Posterior vena cava (tissue), 2 donors: ENCODE results near the gene ANKRD33. TPM values are rescaled to one million over a fixed set of nuclear protein-coding genes. Genes with fewer than 3 reads are reported as not detected.
A peak's percentile ranks its signal among the peaks of the same experiment; 100 is the strongest.
"Not testable (repeated sequence)": the region's sequence is repeated elsewhere in the genome, so short reads cannot be mapped to it uniquely, and the experiment has no call there.

Source experiments
- DNase-seq: peaks from one replicate; pipeline ENCODE4 v3.0.0-alpha.2; 2020; ENCODE audit warnings: low spot score
- intact Hi-C, 2 donors: fragments of 100-400 bp; cut with DNase I; formaldehyde crosslinking; loops; one replicate each; pipeline versions ENCODE4 v1.14.1 to v1.14.2; 2022 to 2023
- total RNA-seq, 2 donors: library from RNA; stranded (reverse); fragmentation: NEBNext Ultra II Directional; extraction: Animal tissue kit (Norgen Biotek cat#: 25700); gene quantifications; one replicate each; pipeline ENCODE4 v1.2.1, GENCODE V29; 2021
- donor health status: DM: yes; HTN: yes; CAD: no.
- donor health status: DM: yes; HTN: yes; CAD: no.

ANKRD33 gene
- total RNA-seq, 2 donors from 2014 or later, result not detected

- peak; percentile 60 for DNase-seq
- intact Hi-C loops, result no loop called here
These were observed 15.8 kb upstream of the ANKRD33 start for GRCh38 chr12:51871918-51872688.

GRCh38 chr12:51872689-51872981, 15.3 kb upstream of the ANKRD33 start:
- intact Hi-C loops, result no loop called here
- DNase-seq, result no peak

DNA sequence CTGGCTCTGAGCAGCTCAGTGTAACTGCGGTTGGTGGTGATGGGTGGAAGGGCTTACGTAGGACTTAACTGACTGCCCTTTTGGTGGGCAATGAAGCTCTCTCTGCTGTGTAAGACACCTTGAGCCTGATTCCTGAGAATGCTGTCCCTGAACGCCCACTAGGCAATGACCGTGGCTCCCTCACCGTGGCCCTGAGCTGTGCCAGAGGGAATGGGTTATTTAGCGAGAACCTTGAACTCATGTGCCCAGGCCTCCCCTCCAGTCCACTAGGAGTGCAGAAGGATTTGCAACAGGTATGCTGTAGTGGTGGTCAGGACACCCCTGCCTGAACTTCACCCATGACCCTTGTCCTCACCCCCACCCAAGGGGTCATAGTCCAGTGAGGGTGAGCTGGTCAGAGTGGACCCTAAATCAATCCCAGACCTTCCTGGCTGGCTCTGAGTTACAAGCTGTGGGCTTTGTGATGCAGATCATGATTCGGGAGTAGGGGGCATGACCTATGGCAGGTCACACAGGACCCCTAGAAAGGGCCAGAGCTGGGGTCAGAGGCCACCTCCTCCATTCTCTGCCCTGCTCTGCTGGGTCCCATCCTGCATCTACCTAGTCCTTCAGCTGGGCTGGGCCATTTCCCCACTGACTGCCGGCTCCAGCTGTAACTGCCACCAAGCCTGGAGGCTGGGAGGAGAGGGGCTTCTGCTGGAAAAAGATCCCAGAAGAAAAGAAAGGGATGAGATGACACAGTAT, 14.5 kb upstream of the ANKRD33 start:
- intact Hi-C loops, result no loop called here

GRCh38 chr12:51874000-51874399, 13.9 kb upstream of the ANKRD33 start:
- intact Hi-C loops, result no loop called here
- no peak for DNase-seq

More for the DNA sequence above, 14.5 kb upstream of the ANKRD33 start:
- peak; percentile 66 for DNase-seq

GRCh38 chr12:51874486-51874885, 13.4 kb upstream of the ANKRD33 start:
- intact Hi-C loops, result no loop called here
- peak; percentile 25 for DNase-seq

DNA sequence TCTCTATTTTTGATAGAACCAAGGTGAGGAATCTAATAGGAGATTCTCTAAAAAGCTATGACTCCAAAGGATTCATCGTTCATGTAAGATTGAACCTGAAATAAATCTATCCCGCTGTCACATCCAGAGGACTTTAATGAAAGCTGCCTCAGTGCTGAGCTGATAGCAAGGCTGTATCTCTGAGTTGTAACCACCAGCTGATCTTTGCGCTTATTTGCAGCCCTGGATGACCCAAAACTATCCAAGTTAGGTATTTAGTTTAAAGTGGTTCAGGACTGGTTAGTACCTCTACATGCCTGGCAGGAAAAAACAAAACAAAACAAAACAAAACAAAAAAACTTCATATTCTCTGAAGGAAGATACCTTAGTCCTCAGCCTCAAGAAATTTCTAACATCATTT, 8.8 kb upstream of the ANKRD33 start:
- DNase-seq, result no peak
- intact Hi-C loops, result no loop called here

DNA sequence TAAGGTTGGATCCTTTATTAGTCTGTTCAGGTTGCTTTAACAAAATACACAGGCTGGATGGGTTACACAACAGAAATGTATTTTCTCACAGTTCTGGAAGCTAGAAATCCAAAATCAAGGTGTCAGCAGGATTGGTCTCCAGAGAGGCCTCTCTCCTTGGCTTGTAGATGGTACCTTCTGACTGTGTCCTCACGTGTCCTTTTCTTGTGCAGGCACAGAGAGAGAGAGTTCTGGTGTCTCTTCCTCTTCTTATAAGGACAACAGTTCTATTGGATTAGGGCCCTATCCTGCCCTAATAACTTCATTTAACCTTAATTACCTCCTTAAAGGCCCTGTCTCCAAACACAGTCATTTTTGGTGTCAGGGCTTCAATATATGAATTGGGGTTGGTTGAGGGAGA, 4.6 kb upstream of the ANKRD33 start:
- DNase-seq, result no peak
- intact Hi-C loops, result no loop called here

GRCh38 chr12:51883998-51884675, 3.8 kb upstream of the ANKRD33 start:
- DNase-seq, result no peak
- intact Hi-C loops, result no loop called here

- DNase-seq, result no peak
- intact Hi-C loops, result no loop called here
These were observed 3.1 kb upstream of the ANKRD33 start for GRCh38 chr12:51884676-51885229.

GRCh38 chr12:51885294-51886020, 2.4 kb upstream of the ANKRD33 start:
- intact Hi-C loops, result not testable (repeated sequence)
- DNase-seq, result peak; percentile 56

- intact Hi-C loops, result no loop called here
- peak; percentile 92 for DNase-seq
These were observed 1.7 kb upstream of the ANKRD33 start for GRCh38 chr12:51886021-51886710.

DNA sequence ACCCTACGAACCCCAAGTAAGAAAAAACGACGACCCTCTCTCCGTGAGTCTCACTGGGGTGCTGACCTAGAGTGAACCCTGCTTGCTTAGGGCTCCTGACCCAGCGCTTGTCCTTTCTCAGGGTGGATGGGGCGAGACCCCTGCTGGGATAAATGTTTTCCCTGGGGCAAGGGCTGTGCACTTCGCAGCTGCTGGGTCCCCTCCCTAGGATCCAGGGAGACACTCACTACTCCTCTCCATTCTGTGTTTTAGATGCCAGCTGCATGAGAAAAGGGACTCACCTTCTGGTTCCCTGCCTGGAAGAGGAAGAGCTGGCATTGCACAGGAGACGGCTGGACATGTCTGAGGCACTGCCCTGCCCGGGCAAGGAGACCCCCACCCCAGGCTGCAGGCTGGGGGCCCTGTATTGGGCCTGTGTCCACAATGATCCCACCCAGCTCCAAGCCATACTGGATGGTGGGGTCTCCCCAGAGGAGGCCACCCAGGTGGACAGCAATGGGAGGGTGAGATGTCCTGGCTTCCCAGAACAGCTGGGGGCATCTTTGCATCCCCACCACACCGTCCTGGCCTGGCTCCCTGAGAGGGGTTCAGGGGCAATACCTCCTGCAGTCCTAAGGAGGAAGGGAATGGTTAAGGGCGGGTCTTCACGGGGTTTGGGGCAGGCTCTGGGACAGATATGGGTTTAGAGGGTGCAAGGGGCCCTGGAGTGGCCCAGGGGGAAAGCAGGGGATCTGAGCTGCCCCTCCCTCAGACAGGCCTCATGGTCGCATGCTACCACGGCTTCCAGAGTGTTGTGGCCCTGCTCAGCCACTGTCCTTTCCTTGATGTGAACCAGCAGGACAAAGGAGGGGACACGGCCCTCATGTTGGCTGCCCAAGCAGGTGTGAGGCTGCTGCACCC, 663 bp downstream of the ANKRD33 start:
- intact Hi-C loops, result no loop called here
- no peak for DNase-seq

- intact Hi-C loops, result no loop called here
- DNase-seq, result no peak
These were observed 1.6 kb downstream of the ANKRD33 start for GRCh38 chr12:51889216-51890132.

GRCh38 chr12:51890133-51890464, 2.2 kb downstream of the ANKRD33 start:
- DNase-seq, result no peak
- intact Hi-C loops, result no loop called here

GRCh38 chr12:51890511-51891171, 2.7 kb downstream of the ANKRD33 start:
- intact Hi-C loops, result no loop called here
- DNase-seq, result peak; percentile 77

GRCh38 chr12:51891843-51892242, 3.9 kb downstream of the ANKRD33 start:
- no peak for DNase-seq
- intact Hi-C loops, result no loop called here
